Measurements from ENCODE around the gene LAMB3.
A peak's percentile ranks its signal among the peaks of the same experiment; 100 is the strongest.

LAMB3 gene

DNA sequence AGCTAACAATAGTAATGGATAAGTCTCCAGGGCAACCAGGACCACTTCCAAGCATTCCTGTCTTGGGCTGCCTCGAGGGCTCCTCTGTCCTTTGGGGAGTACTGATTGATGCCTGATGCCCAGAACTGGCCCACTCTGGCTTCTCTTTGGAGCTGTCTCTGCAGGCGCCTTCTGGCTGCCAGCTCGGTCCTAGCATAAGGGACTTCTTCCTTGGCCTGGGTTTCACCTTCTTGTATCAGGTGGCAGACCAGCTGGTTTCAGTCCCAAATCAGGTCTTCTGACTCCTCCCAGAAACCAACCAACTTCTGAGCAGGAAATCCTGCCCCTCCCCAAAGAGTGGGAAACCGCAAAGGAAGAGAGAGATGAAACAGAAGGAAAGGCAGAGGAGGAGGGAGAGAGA lies 33.6 kb upstream of the LAMB3 start:
- Histone ChIP-seq H3K27ac (ENCODE audit: low read depth in 2 of 2, low read length in 2 of 2) (no peak overlapping the region), H3K9me3 (ENCODE audit: control insufficient read depth in 2 of 2, low read length in 2 of 2) (no peaks in the 10 kb centered on the region), H3K4me1 (ENCODE audit: control insufficient read depth in 2 of 2, insufficient read depth in 2 of 2, low read length in 2 of 2) (no peaks in the 10 kb centered on the region), H3K36me3 (ENCODE audit: control insufficient read depth in 2 of 2, insufficient read depth in 2 of 2, low read length in 2 of 2) (no peaks in the 10 kb centered on the region), H3K4me3 (ENCODE audit: low read length in 2 of 2) (no peak overlapping the region), H3K9ac (ENCODE audit: low read depth in 1 of 2, low read length in 2 of 2) (no peak overlapping the region), H3K27me3 (ENCODE audit: control insufficient read depth in 2 of 2, insufficient read depth in 2 of 2, low read length in 2 of 2) (peaks cover 0 to 3% of the 10 kb centered on the region in 2 donors)

DNA sequence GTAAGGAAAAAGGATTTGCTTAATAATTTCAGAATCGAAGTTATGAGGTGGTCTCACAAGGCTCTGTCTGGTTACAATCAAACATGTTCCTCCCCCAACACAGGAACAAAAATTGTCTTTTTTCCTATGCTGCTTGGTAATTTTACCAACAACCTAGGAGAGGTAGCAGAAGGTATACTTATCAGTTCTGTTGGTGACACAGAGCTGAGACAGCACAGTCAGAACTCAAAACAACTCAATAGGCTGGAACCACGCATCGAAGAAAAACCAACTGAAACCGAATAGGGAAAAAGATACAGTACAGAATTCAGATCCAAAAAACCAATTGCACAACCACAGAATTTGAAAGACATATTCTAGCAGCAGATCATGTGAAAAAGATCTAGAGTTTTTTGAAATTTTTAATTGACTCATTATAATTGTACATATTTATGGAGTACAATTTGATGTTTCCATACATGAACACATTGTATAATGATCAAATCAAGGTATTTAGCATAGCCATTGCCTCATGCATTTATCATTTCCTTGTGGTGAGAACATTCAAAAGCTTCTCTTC lies 26.8 kb upstream of the LAMB3 start:
- Histone ChIP-seq H3K9me3 (ENCODE audit: control insufficient read depth in 2 of 2, low read length in 2 of 2) (no peaks in the 10 kb centered on the region), H3K27ac (ENCODE audit: low read depth in 2 of 2, low read length in 2 of 2) (no peak overlapping the region), H3K9ac (ENCODE audit: low read depth in 1 of 2, low read length in 2 of 2) (no peak overlapping the region), H3K27me3 (ENCODE audit: control insufficient read depth in 2 of 2, insufficient read depth in 2 of 2, low read length in 2 of 2) (peaks cover 0 to 3% of the 10 kb centered on the region in 2 donors), H3K4me1 (ENCODE audit: control insufficient read depth in 2 of 2, insufficient read depth in 2 of 2, low read length in 2 of 2) (peaks cover 4 to 17% of the 10 kb centered on the region in 2 donors), H3K36me3 (ENCODE audit: control insufficient read depth in 2 of 2, insufficient read depth in 2 of 2, low read length in 2 of 2) (no peaks in the 10 kb centered on the region), H3K4me3 (ENCODE audit: low read length in 2 of 2) (no peak overlapping the region)

GRCh38 chr1:209675565-209676154 lies 23.4 kb upstream of the LAMB3 start:
- H3K4me3 ChIP-seq (ENCODE audit: low read length in 2 of 2) = peak overlapping the region; percentile 68 to 76
- no peaks in the 10 kb centered on the region for H3K27me3 ChIP-seq (ENCODE audit: control insufficient read depth in 2 of 2, insufficient read depth in 2 of 2, low read length in 2 of 2)
- peak overlapping the region in 1 of 2 donors; percentile 35 for H3K27ac ChIP-seq (ENCODE audit: low read depth in 2 of 2, low read length in 2 of 2)
- H3K9ac ChIP-seq (ENCODE audit: low read depth in 1 of 2, low read length in 2 of 2) = peak overlapping the region in 1 of 2 donors; percentile 75
- no peaks in the 10 kb centered on the region for H3K36me3 ChIP-seq (ENCODE audit: control insufficient read depth in 2 of 2, insufficient read depth in 2 of 2, low read length in 2 of 2)
- H3K4me1 ChIP-seq (ENCODE audit: control insufficient read depth in 2 of 2, insufficient read depth in 2 of 2, low read length in 2 of 2) = peaks cover 7 to 23% of the 10 kb centered on the region in 2 donors
- peaks cover 0 to 3% of the 10 kb centered on the region in 2 donors for H3K9me3 ChIP-seq (ENCODE audit: control insufficient read depth in 2 of 2, low read length in 2 of 2)

- H3K9me3 ChIP-seq (ENCODE audit: control insufficient read depth in 2 of 2, low read length in 2 of 2) = peaks cover 0 to 3% of the 10 kb centered on the region in 2 donors
- peaks cover 7 to 26% of the 10 kb centered on the region in 2 donors for H3K4me1 ChIP-seq (ENCODE audit: control insufficient read depth in 2 of 2, insufficient read depth in 2 of 2, low read length in 2 of 2)
- peak within 1 kb of the TSS; percentile 68 to 76 for H3K4me3 ChIP-seq (ENCODE audit: low read length in 2 of 2)
- peak within 1 kb of the TSS in 1 of 2 donors; percentile 75 for H3K9ac ChIP-seq (ENCODE audit: low read depth in 1 of 2, low read length in 2 of 2)
- H3K27me3 ChIP-seq (ENCODE audit: control insufficient read depth in 2 of 2, insufficient read depth in 2 of 2, low read length in 2 of 2) = no peaks in the 10 kb centered on the region
- H3K36me3 ChIP-seq (ENCODE audit: control insufficient read depth in 2 of 2, insufficient read depth in 2 of 2, low read length in 2 of 2) = no peaks in the 10 kb centered on the region
- H3K27ac ChIP-seq (ENCODE audit: low read depth in 2 of 2, low read length in 2 of 2) = peak within 1 kb of the TSS in 1 of 2 donors; percentile 35
Measured at GRCh38 chr1:209674957-209675564, 22.8 kb upstream of the LAMB3 start, which contains the start of gene G0S2. Gene G0S2 (plus strand): TSS chr1:209675412. CDS start chr1:209675685, 273 bp downstream.

GRCh38 chr1:209673631-209674417 lies 21.6 kb upstream of the LAMB3 start:
- no peaks in the 10 kb centered on the region for H3K27me3 ChIP-seq (ENCODE audit: control insufficient read depth in 2 of 2, insufficient read depth in 2 of 2, low read length in 2 of 2)
- H3K27ac ChIP-seq (ENCODE audit: low read depth in 2 of 2, low read length in 2 of 2) = peak overlapping the region in 1 of 2 donors; percentile 12
- H3K9ac ChIP-seq (ENCODE audit: low read depth in 1 of 2, low read length in 2 of 2) = no peak overlapping the region
- peaks cover 0 to 3% of the 10 kb centered on the region in 2 donors for H3K9me3 ChIP-seq (ENCODE audit: control insufficient read depth in 2 of 2, low read length in 2 of 2)
- peaks cover 7 to 26% of the 10 kb centered on the region in 2 donors for H3K4me1 ChIP-seq (ENCODE audit: control insufficient read depth in 2 of 2, insufficient read depth in 2 of 2, low read length in 2 of 2)
- H3K4me3 ChIP-seq (ENCODE audit: low read length in 2 of 2) = no peak overlapping the region
- no peaks in the 10 kb centered on the region for H3K36me3 ChIP-seq (ENCODE audit: control insufficient read depth in 2 of 2, insufficient read depth in 2 of 2, low read length in 2 of 2)

DNA sequence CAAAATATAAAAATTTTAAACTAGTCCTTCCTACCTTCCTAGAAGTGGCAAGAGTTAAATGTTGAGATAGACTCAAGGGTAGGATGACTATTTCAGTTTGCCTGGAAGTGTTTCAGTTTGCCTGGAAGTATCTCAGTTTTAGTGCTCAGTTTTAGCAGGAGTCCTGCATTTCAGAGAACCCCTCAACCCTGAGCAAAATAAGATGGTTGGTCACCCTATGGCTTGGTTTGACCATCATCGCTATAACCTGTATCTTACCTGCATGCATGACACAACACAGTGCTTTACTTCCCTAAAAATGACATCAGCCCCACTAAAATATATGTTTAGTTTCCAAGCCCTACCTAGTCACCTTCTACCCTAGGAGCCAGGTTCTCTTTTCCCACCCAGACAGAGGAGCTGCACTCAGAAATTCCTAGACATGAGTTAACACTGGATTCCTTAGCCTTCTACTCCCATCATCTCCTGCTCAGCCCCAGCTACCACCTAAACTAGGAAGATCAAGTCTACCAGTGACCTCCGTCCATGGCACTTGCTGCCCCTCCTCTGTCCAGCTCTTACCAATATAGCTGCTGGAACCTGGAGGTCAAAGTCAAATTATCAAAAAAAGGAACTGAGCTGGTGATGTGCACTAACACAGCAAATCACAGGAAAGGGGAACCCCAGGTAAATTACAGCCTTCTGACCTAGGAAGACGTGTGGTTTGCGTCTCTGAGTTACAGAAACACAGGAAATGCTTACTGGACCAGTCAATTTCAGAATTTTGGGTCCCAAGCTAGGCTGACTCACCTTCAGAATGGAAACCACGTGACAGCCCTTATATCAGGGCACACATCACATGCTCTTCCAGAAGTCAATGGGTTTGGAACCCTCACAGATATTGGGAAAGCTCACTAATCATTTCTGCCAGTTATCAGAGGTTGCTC lies 20.7 kb upstream of the LAMB3 start:
- Histone ChIP-seq H3K27ac (ENCODE audit: low read depth in 2 of 2, low read length in 2 of 2) (peak overlapping the region in 1 of 2 donors; percentile 12), H3K9me3 (ENCODE audit: control insufficient read depth in 2 of 2, low read length in 2 of 2) (peaks cover 0 to 3% of the 10 kb centered on the region in 2 donors), H3K4me3 (ENCODE audit: low read length in 2 of 2) (no peak overlapping the region), H3K4me1 (ENCODE audit: control insufficient read depth in 2 of 2, insufficient read depth in 2 of 2, low read length in 2 of 2) (peaks cover 7 to 26% of the 10 kb centered on the region in 2 donors), H3K27me3 (ENCODE audit: control insufficient read depth in 2 of 2, insufficient read depth in 2 of 2, low read length in 2 of 2) (no peaks in the 10 kb centered on the region), H3K9ac (ENCODE audit: low read depth in 1 of 2, low read length in 2 of 2) (no peak overlapping the region), H3K36me3 (ENCODE audit: control insufficient read depth in 2 of 2, insufficient read depth in 2 of 2, low read length in 2 of 2) (no peaks in the 10 kb centered on the region)

- H3K27me3 ChIP-seq (ENCODE audit: control insufficient read depth in 2 of 2, insufficient read depth in 2 of 2, low read length in 2 of 2) = no peaks in the 10 kb centered on the region
- H3K36me3 ChIP-seq (ENCODE audit: control insufficient read depth in 2 of 2, insufficient read depth in 2 of 2, low read length in 2 of 2) = no peaks in the 10 kb centered on the region
- H3K9ac ChIP-seq (ENCODE audit: low read depth in 1 of 2, low read length in 2 of 2) = no peak overlapping the region
- H3K9me3 ChIP-seq (ENCODE audit: control insufficient read depth in 2 of 2, low read length in 2 of 2) = peaks cover 0 to 3% of the 10 kb centered on the region in 2 donors
- no peak overlapping the region for H3K4me3 ChIP-seq (ENCODE audit: low read length in 2 of 2)
- H3K4me1 ChIP-seq (ENCODE audit: control insufficient read depth in 2 of 2, insufficient read depth in 2 of 2, low read length in 2 of 2) = peaks cover 7 to 21% of the 10 kb centered on the region in 2 donors
- peak overlapping the region in 1 of 2 donors; percentile 18 for H3K27ac ChIP-seq (ENCODE audit: low read depth in 2 of 2, low read length in 2 of 2)
Measured at GRCh38 chr1:209670441-209671082, 18.3 kb upstream of the LAMB3 start.

DNA sequence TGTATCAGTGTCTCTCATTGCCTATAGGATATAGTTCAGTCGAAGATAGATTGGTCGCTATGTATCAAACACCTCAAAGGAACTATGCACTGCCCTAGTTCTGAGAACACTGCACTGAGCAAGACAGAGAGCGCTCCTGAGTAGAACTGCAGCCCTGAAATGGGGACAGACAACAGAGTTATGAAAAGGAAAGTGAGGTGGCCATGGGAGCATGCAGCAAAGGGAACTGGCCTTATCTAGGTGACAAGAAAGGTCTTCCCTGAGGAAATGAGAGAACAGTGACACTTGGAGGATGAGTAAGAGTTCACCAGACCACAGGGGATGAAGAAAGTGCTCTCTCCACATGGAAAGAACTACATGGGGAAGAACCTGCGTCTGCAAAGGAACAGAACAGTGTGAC lies 15.5 kb upstream of the LAMB3 start:
- H3K4me1 ChIP-seq (ENCODE audit: control insufficient read depth in 2 of 2, insufficient read depth in 2 of 2, low read length in 2 of 2) = peaks cover 2 to 9% of the 10 kb centered on the region in 2 donors
- no peak overlapping the region for H3K9ac ChIP-seq (ENCODE audit: low read depth in 1 of 2, low read length in 2 of 2)
- no peak overlapping the region for H3K27ac ChIP-seq (ENCODE audit: low read depth in 2 of 2, low read length in 2 of 2)
- no peaks in the 10 kb centered on the region for H3K36me3 ChIP-seq (ENCODE audit: control insufficient read depth in 2 of 2, insufficient read depth in 2 of 2, low read length in 2 of 2)
- no peaks in the 10 kb centered on the region for H3K27me3 ChIP-seq (ENCODE audit: control insufficient read depth in 2 of 2, insufficient read depth in 2 of 2, low read length in 2 of 2)
- H3K9me3 ChIP-seq (ENCODE audit: control insufficient read depth in 2 of 2, low read length in 2 of 2) = peaks cover 0 to 3% of the 10 kb centered on the region in 2 donors
- no peak overlapping the region for H3K4me3 ChIP-seq (ENCODE audit: low read length in 2 of 2)

DNA sequence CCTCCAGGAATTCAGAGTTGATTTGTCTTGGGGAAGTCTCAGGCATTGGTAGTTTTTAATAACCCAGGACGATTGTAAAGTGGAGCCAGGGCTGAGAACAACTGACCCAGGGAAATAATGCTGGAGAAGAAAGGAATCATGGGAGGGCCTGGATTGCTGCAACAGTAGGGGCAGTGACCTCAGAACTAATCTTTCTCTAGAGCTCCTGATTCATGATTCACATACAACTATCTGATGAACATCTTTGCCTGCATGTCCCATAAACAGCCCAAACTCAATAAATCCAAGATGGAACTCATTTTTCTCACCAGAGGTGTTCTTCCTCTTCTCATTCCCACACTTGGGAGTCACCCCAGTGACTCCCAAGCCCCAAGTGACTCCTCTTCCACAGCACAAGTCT lies 14.9 kb upstream of the LAMB3 start:
- no peak overlapping the region for H3K27ac ChIP-seq (ENCODE audit: low read depth in 2 of 2, low read length in 2 of 2)
- H3K27me3 ChIP-seq (ENCODE audit: control insufficient read depth in 2 of 2, insufficient read depth in 2 of 2, low read length in 2 of 2) = no peaks in the 10 kb centered on the region
- H3K4me3 ChIP-seq (ENCODE audit: low read length in 2 of 2) = no peak overlapping the region
- no peaks in the 10 kb centered on the region for H3K36me3 ChIP-seq (ENCODE audit: control insufficient read depth in 2 of 2, insufficient read depth in 2 of 2, low read length in 2 of 2)
- peaks cover 5 to 14% of the 10 kb centered on the region in 2 donors for H3K4me1 ChIP-seq (ENCODE audit: control insufficient read depth in 2 of 2, insufficient read depth in 2 of 2, low read length in 2 of 2)
- no peak overlapping the region for H3K9ac ChIP-seq (ENCODE audit: low read depth in 1 of 2, low read length in 2 of 2)
- H3K9me3 ChIP-seq (ENCODE audit: control insufficient read depth in 2 of 2, low read length in 2 of 2) = peaks cover 0 to 3% of the 10 kb centered on the region in 2 donors

Measured in mucosa of rectum (tissue), 2 donors.